Panc1 (cell line): ENCODE measurements around the gene FBXO7. TPM values are rescaled to one million over a fixed set of nuclear protein-coding genes. Genes with fewer than 3 reads are reported as not detected.

ENCODE experiments used
- ATAC-seq: fragments of 200-7000 bp; cut with Tn5 transposase; 2 replicates; pipeline ENCODE4 v1.9.1; 2020; ENCODE audit warnings: mild to moderate bottlenecking, moderate library complexity
- BruUV-seq: library from RNA; stranded (reverse); fragments of 400-500 nt; replicated peaks from 2 replicates; lab custom pipeline; 2021; lab: Mats Ljungman, UMichigan
- CTCF ChIA-PET: fragments of 300-600 bp; sonication (Branson Sonifier 250); formaldehyde crosslinking; loops from one replicate; lab custom pipeline; 2022; ENCODE audit warnings: antibody characterized with exemption; lab: Charles Lee
- POLR2A ChIA-PET: fragments of 300-600 bp; sonication (Branson Sonifier 250); formaldehyde crosslinking; loops from one replicate; lab custom pipeline; 2022; ENCODE audit warnings: antibody characterized with exemption; lab: Charles Lee
- DNase-seq: peaks from one replicate; pipeline ENCODE4 v3.0.0-alpha.2; 2010; ENCODE audit warnings: low read depth, low spot score
- H3K27ac ChIP-seq: 2 replicates; pipeline ENCODE4 v1.5.1; 2011; ENCODE audit warnings: mild to moderate bottlenecking, low read length, inconsistent platforms
- H3K27me3 ChIP-seq: fragments of 200-500 bp; sonication (Bioruptor generic); 2 replicates; pipeline ENCODE4 v1.6.0; 2014; ENCODE audit warnings: low read length, inconsistent platforms; ENCODE audit not compliant: control insufficient read depth, insufficient read depth
- H3K36me3 ChIP-seq: fragments of 200-500 bp; sonication (Bioruptor generic); 2 replicates; pipeline ENCODE4 v1.5.1; 2014; ENCODE audit warnings: inconsistent platforms, mild to moderate bottlenecking, low read length, moderate library complexity; ENCODE audit not compliant: control insufficient read depth, insufficient read depth
- H3K4me1 ChIP-seq: 2 replicates; pipeline ENCODE4 v1.5.1; 2011; ENCODE audit warnings: inconsistent platforms, mild to moderate bottlenecking, low read length, moderate library complexity; ENCODE audit not compliant: control insufficient read depth, insufficient read depth
- H3K4me3 ChIP-seq, 2 experiments: 2 replicates each; pipeline ENCODE4 v1.5.1; 2011 to 2012; ENCODE audit warnings: low read depth in 2 of 2, low read length in 2 of 2, mild to moderate bottlenecking in 2 of 2, inconsistent platforms in 1 of 2, moderate library complexity in 1 of 2
- H3K9me3 ChIP-seq: fragments of 200-500 bp; sonication (Bioruptor generic); 2 replicates; pipeline ENCODE4 v1.5.1; 2014; ENCODE audit warnings: low read depth, mild to moderate bottlenecking, inconsistent platforms, low read length, moderate library complexity; ENCODE audit not compliant: control insufficient read depth, insufficient read depth
- CTCF ChIP-seq: fragments of 450-650 bp; IDR thresholded peaks from 2 replicates; pipeline ENCODE4 v1.5.1; 2017; ENCODE audit warnings: mild to moderate bottlenecking
- POLR2AphosphoS5 ChIP-seq: IDR thresholded peaks from 2 replicates; pipeline ENCODE4 v1.6.1; 2012; ENCODE audit warnings: mild to moderate bottlenecking, low read depth, low read length, moderate library complexity
- REST ChIP-seq, 2 experiments: IDR thresholded peaks; 2 replicates each; pipeline ENCODE4 v1.6.1; 2011 to 2012; ENCODE audit warnings: low read depth in 2 of 2, control low read depth in 1 of 2, low read length in 1 of 2, mild to moderate bottlenecking in 1 of 2, moderate library complexity in 1 of 2; ENCODE audit not compliant: insufficient read depth in 1 of 2
- SIN3A ChIP-seq: IDR thresholded peaks from 2 replicates; pipeline ENCODE4 v1.6.1; 2012; ENCODE audit warnings: low read depth, mild to moderate bottlenecking, low read length, moderate library complexity, borderline replicate concordance; ENCODE audit not compliant: insufficient read depth
- TCF7L2 ChIP-seq: IDR thresholded peaks from 2 replicates; pipeline ENCODE4 v1.6.1; 2011; ENCODE audit warnings: mild to moderate bottlenecking, low read depth, low read length, inconsistent platforms
- in situ Hi-C: cut with HindIII; loops from 2 replicates; pipeline ENCODE4 v1.10.0; 2016; ENCODE audit warnings: low sequenced_read_pairs, low pct_unique_long_range_greater_than_20kb
- intact Hi-C: fragments of 100-400 bp; cut with micrococcal nuclease; formaldehyde crosslinking; loops from one replicate; pipeline ENCODE4 v1.10.0; 2022; ENCODE audit not compliant: unreplicated experiment
- total RNA-seq: library from RNA; stranded (reverse); gene quantifications from one replicate; pipeline ENCODE4 v1.2.1, GENCODE V29; 2021; ENCODE audit not compliant: unreplicated experiment

FBXO7 gene
- total RNA-seq, 1 experiment from 2014 or later = 67.8 TPM

- no peak for TF ChIP-seq SIN3A
- no peak for TF ChIP-seq REST (IDR thresholded peaks at IDR 0.05; ENCODE audit: insufficient read depth in 1 of 2, low read depth in 2 of 2, low read length in 1 of 2)
- no peak for TF ChIP-seq CTCF
- no peak for TF ChIP-seq TCF7L2
- no peak for TF ChIP-seq POLR2AphosphoS5
- in situ Hi-C loops = no loop called here
- no peaks in the 10 kb centered on the region for H3K4me1 ChIP-seq
- POLR2A ChIA-PET = no interaction called here
- no peak overlapping the region for H3K4me3 ChIP-seq
- H3K9me3 ChIP-seq = no peaks in the 10 kb centered on the region
- peaks cover 3% of the 10 kb centered on the region; the same call in 1 of the 2 replicates for H3K36me3 ChIP-seq
- CTCF ChIA-PET = no interaction called here
- no peaks in the 10 kb centered on the region for H3K27me3 ChIP-seq
- BruUV-seq = no TSS peak
- DNase-seq (no peak), ATAC-seq (peak; percentile 58; the same call in 1 of the 2 replicates)
- intact Hi-C loops = no loop called here
- H3K27ac ChIP-seq = no peak overlapping the region
Measured at GRCh38 chr22:32501836-32502752, 27.5 kb downstream of the FBXO7 start.

- ATAC-seq = no peak
- ChIA-PET POLR2A (interaction anchor here (0.6 kb wide), 1 partner anchor 23 kb away, joined by 4 read pairs; no protein-coding TSS in a partner anchor), CTCF (no interaction called here)
- TF ChIP-seq TCF7L2 = no peak
- no peak for TF ChIP-seq POLR2AphosphoS5
- intact Hi-C loops = no loop called here
- Histone ChIP-seq H3K36me3 (no peaks in the 10 kb centered on the region), H3K27me3 (no peaks in the 10 kb centered on the region), H3K4me3 (no peak overlapping the region), H3K27ac (no peak overlapping the region), H3K9me3 (no peaks in the 10 kb centered on the region), H3K4me1 (no peaks in the 10 kb centered on the region)
- BruUV-seq = no TSS peak
- in situ Hi-C loops = no loop called here
- DNase-seq = no peak
Measured at GRCh38 chr22:32509045-32509444, 34.4 kb downstream of the FBXO7 start.

- POLR2A ChIA-PET = no interaction called here
- H3K4me1 ChIP-seq = no peaks in the 10 kb centered on the region
- H3K4me3 ChIP-seq = no peak overlapping the region
- no peaks in the 10 kb centered on the region for H3K36me3 ChIP-seq
- in situ Hi-C loops = no loop called here
- H3K9me3 ChIP-seq = no peaks in the 10 kb centered on the region
- TF ChIP-seq REST (IDR thresholded peaks at IDR 0.05; ENCODE audit: insufficient read depth in 1 of 2, low read depth in 2 of 2, low read length in 1 of 2) (no peak), SIN3A (no peak), POLR2AphosphoS5 (no peak), CTCF (no peak), TCF7L2 (no peak)
- no peaks in the 10 kb centered on the region for H3K27me3 ChIP-seq
- CTCF ChIA-PET = no interaction called here
- intact Hi-C loops = no loop called here
- no TSS peak for BruUV-seq
- no peak for ATAC-seq
- no peak overlapping the region for H3K27ac ChIP-seq
- DNase-seq = no peak
Measured at GRCh38 chr22:32511274-32511673, 36.7 kb downstream of the FBXO7 start.
